ENCODE measurements around the gene ASAP3.

DNA sequence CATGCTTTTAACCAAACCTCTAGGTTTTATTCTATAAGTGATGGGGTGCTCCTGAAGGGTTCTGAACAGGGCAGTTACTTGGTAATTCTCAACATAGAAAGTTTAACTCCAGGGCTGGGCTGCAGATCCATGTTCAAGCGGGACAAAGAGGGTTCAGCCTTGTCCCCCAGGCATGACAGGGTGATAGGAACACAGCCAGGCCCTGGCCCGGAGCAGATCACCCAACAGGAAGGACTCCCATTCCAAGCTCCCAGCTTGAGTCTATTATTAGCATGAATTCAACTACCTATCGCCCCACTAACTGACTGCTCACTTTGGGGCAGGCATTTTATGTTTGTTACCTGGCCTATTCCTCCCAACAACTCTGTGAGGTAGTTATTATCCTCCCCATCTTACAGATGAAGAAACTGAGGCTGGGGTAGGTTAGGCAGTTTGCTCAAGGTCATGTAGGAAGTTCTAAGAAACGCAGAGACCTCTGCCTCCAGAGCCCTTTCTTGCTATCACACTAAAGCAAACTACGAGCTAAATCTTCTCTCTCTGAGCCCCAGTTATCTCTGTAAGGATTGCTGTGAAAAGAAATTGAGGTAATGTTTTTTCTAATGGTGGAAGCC lies 14.5 kb downstream of the ASAP3 start:
- TF ChIP-seq, protein P1, sequence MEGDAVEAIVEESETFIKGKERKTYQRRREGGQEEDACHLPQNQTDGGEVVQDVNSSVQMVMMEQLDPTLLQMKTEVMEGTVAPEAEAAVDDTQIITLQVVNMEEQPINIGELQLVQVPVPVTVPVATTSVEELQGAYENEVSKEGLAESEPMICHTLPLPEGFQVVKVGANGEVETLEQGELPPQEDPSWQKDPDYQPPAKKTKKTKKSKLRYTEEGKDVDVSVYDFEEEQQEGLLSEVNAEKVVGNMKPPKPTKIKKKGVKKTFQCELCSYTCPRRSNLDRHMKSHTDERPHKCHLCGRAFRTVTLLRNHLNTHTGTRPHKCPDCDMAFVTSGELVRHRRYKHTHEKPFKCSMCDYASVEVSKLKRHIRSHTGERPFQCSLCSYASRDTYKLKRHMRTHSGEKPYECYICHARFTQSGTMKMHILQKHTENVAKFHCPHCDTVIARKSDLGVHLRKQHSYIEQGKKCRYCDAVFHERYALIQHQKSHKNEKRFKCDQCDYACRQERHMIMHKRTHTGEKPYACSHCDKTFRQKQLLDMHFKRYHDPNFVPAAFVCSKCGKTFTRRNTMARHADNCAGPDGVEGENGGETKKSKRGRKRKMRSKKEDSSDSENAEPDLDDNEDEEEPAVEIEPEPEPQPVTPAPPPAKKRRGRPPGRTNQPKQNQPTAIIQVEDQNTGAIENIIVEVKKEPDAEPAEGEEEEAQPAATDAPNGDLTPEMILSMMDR (tag by site-specific recombination; IDR thresholded peaks at IDR 0.05): no peak
- TF ChIP-seq, protein P2, sequence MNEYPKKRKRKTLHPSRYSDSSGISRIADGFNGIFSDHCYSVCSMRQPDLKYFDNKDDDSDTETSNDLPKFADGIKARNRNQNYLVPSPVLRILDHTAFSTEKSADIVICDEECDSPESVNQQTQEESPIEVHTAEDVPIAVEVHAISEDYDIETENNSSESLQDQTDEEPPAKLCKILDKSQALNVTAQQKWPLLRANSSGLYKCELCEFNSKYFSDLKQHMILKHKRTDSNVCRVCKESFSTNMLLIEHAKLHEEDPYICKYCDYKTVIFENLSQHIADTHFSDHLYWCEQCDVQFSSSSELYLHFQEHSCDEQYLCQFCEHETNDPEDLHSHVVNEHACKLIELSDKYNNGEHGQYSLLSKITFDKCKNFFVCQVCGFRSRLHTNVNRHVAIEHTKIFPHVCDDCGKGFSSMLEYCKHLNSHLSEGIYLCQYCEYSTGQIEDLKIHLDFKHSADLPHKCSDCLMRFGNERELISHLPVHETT (tag by site-specific recombination; IDR thresholded peaks at IDR 0.05): no peak
- TF ChIP-seq YY1 (tag by site-specific recombination; IDR thresholded peaks at IDR 0.05) (no peak), BCL11A (tag by site-specific recombination; IDR thresholded peaks at IDR 0.05; ENCODE audit: low read depth) (no peak), ZXDB (tag by site-specific recombination; IDR thresholded peaks at IDR 0.05) (no peak)
- TF ChIP-seq, protein P3, sequence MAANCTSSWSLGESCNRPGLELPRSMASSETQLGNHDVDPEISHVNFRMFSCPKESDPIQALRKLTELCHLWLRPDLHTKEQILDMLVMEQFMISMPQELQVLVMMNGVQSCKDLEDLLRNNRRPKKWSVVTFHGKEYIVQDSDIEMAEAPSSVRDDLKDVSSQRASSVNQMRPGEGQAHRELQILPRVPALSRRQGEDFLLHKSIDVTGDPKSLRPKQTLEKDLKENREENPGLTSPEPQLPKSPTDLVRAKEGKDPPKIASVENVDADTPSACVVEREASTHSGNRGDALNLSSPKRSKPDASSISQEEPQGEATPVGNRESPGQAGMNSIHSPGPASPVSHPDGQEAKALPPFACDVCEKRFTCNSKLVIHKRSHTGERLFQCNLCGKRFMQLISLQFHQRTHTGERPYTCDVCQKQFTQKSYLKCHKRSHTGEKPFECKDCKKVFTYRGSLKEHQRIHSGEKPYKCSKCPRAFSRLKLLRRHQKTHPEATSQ (tag by site-specific recombination; IDR thresholded peaks at IDR 0.05): no peak
- TF ChIP-seq, protein P4, sequence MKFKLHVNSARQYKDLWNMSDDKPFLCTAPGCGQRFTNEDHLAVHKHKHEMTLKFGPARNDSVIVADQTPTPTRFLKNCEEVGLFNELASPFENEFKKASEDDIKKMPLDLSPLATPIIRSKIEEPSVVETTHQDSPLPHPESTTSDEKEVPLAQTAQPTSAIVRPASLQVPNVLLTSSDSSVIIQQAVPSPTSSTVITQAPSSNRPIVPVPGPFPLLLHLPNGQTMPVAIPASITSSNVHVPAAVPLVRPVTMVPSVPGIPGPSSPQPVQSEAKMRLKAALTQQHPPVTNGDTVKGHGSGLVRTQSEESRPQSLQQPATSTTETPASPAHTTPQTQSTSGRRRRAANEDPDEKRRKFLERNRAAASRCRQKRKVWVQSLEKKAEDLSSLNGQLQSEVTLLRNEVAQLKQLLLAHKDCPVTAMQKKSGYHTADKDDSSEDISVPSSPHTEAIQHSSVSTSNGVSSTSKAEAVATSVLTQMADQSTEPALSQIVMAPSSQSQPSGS (tag by site-specific recombination; IDR thresholded peaks at IDR 0.05; ENCODE audit: low read depth): no peak
- TF ChIP-seq, protein P5, sequence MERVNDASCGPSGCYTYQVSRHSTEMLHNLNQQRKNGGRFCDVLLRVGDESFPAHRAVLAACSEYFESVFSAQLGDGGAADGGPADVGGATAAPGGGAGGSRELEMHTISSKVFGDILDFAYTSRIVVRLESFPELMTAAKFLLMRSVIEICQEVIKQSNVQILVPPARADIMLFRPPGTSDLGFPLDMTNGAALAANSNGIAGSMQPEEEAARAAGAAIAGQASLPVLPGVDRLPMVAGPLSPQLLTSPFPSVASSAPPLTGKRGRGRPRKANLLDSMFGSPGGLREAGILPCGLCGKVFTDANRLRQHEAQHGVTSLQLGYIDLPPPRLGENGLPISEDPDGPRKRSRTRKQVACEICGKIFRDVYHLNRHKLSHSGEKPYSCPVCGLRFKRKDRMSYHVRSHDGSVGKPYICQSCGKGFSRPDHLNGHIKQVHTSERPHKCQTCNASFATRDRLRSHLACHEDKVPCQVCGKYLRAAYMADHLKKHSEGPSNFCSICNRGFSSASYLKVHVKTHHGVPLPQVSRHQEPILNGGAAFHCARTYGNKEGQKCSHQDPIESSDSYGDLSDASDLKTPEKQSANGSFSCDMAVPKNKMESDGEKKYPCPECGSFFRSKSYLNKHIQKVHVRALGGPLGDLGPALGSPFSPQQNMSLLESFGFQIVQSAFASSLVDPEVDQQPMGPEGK (tag by site-specific recombination; IDR thresholded peaks at IDR 0.05): no peak
